WERI-Rb-1 (cell line): ENCODE results near the gene HEY2.
"Not testable (repeated sequence)": the region's sequence is repeated elsewhere in the genome, so short reads cannot be mapped to it uniquely, and the experiment has no call there.

Experiments used
- DNase-seq: peaks from one replicate; pipeline ENCODE4 v3.0.0-alpha.2; 2020
- H3K27ac ChIP-seq: fragments of 250-450 bp; sonication (Bioruptor Pico); 2 replicates; pipeline ENCODE4 v1.5.1; 2020; ENCODE audit warnings: mild to moderate bottlenecking, moderate library complexity
- H3K27me3 ChIP-seq: fragments of 250-450 bp; sonication (Bioruptor Pico); 2 replicates; pipeline ENCODE4 v1.5.1; 2021; ENCODE audit warnings: mild to moderate bottlenecking, low read depth, moderate library complexity; ENCODE audit not compliant: insufficient read depth, severe bottlenecking
- H3K36me3 ChIP-seq: fragments of 250-450 bp; sonication (Bioruptor Pico); 2 replicates; pipeline ENCODE4 v1.5.1; 2020; ENCODE audit warnings: mild to moderate bottlenecking, moderate library complexity
- H3K4me3 ChIP-seq: 2 replicates; pipeline ENCODE4 v1.5.1; 2011; ENCODE audit warnings: low read depth, mild to moderate bottlenecking, control low read depth, low read length
- H3K9me3 ChIP-seq: fragments of 250-450 bp; sonication (Bioruptor Pico); 2 replicates; pipeline ENCODE4 v1.5.1; 2021; ENCODE audit warnings: mild to moderate bottlenecking, moderate library complexity; ENCODE audit not compliant: severe bottlenecking
- TF ChIP-seq, protein P1 (sequence below): IDR thresholded peaks from 2 replicates; pipeline ENCODE4 v1.5.1; 2011; ENCODE audit warnings: low read depth, mild to moderate bottlenecking, control low read depth, inconsistent platforms, low read length

Gene HEY2

GRCh38 chr6:125797886-125798444, 48.5 kb downstream of the HEY2 start:
- Histone ChIP-seq H3K27ac (no peak overlapping the region), H3K36me3 (no peaks in the 10 kb centered on the region), H3K4me3 (no peak overlapping the region), H3K9me3 (no peaks in the 10 kb centered on the region), H3K27me3 (no peaks in the 10 kb centered on the region)
- DNase-seq, result no peak
- TF ChIP-seq, protein P1, sequence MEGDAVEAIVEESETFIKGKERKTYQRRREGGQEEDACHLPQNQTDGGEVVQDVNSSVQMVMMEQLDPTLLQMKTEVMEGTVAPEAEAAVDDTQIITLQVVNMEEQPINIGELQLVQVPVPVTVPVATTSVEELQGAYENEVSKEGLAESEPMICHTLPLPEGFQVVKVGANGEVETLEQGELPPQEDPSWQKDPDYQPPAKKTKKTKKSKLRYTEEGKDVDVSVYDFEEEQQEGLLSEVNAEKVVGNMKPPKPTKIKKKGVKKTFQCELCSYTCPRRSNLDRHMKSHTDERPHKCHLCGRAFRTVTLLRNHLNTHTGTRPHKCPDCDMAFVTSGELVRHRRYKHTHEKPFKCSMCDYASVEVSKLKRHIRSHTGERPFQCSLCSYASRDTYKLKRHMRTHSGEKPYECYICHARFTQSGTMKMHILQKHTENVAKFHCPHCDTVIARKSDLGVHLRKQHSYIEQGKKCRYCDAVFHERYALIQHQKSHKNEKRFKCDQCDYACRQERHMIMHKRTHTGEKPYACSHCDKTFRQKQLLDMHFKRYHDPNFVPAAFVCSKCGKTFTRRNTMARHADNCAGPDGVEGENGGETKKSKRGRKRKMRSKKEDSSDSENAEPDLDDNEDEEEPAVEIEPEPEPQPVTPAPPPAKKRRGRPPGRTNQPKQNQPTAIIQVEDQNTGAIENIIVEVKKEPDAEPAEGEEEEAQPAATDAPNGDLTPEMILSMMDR, result no peak

DNA sequence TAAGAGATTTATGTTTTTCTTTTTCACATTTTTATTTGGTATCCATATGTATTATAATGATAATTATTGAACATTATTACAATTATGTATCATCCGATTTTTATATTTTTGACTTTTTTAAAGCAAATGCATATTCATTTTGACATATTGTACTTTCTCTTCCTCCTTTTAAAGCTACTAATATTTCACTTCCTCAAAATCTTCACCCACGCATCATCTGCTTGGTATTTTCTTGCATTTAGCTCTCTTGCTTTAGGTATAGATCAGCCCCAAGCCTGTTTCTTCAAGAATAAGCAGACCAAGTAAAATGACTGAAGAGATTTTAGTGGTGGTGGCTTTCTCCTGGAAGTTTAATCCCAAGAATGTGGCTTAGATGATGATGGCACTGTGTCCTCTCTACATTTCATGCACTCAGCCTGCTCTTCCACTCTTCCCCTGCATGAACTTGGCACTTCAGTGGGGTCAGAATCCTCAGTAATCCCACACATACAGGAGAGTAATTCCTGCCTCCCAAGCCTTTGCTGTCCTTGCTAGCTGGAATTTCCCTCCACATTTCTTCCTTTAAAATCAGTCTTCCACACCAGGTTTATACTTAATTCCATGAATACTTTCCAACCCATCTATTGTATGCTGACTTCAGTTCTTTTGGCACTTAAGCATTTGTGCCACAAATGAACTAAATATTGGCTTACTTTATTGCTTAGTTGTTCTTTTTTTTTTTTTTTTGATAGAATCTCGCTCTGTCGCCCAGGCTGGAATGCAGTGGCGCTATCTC, 49.5 kb downstream of the HEY2 start:
- Histone ChIP-seq H3K4me3 (no peak overlapping the region), H3K9me3 (no peaks in the 10 kb centered on the region), H3K27ac (no peak overlapping the region), H3K27me3 (no peaks in the 10 kb centered on the region), H3K36me3 (no peaks in the 10 kb centered on the region)
- TF ChIP-seq, protein P1, result no peak
- no peak for DNase-seq

- Histone ChIP-seq H3K9me3 (no peaks in the 10 kb centered on the region), H3K27me3 (no peaks in the 10 kb centered on the region), H3K27ac (no peak overlapping the region), H3K36me3 (no peaks in the 10 kb centered on the region), H3K4me3 (no peak overlapping the region)
- TF ChIP-seq, protein P1, result no peak
- no peak for DNase-seq
These were observed 53.0 kb downstream of the HEY2 start for GRCh38 chr6:125802383-125802782.

- no peak overlapping the region for H3K4me3 ChIP-seq
- TF ChIP-seq, protein P1, result no peak
- DNase-seq, result no peak
- H3K36me3 ChIP-seq, result no peaks in the 10 kb centered on the region
- no peaks in the 10 kb centered on the region for H3K27me3 ChIP-seq
- H3K27ac ChIP-seq, result no peak overlapping the region
- H3K9me3 ChIP-seq, result no peaks in the 10 kb centered on the region
These were observed 53.5 kb downstream of the HEY2 start for GRCh38 chr6:125802943-125803377.

DNA sequence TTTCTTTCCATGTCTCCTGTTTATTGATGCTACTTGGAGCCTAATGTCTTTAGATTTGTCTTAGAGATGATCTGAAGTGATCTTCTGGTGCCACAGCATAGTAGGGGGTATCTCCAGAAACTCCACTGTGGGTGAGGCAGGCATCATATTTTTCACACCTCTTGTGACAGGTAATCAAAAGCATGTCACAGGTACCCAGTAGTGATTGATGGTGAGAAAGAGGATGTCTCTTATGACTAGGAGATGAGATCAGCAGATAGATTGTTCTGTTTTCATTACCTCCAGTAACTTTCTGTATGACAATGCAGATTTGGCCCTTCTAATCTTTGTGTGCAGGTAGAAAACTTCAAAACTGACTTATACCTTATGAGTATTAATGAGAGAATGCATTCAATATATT, 54.8 kb downstream of the HEY2 start:
- Histone ChIP-seq H3K27ac (no peak overlapping the region), H3K9me3 (no peaks in the 10 kb centered on the region), H3K27me3 (no peaks in the 10 kb centered on the region), H3K4me3 (no peak overlapping the region), H3K36me3 (no peaks in the 10 kb centered on the region)
- TF ChIP-seq, protein P1, result no peak
- DNase-seq, result no peak

- H3K9me3 ChIP-seq, H3K36me3 ChIP-seq, H3K27me3 ChIP-seq: not testable (repeated sequence)
These were observed 55.5 kb downstream of the HEY2 start for GRCh38 chr6:125804866-125805425.

More at GRCh38 chr6:125804866-125805425, 55.5 kb downstream of the HEY2 start:
- not testable (repeated sequence) for H3K4me3 ChIP-seq, DNase-seq, H3K27ac ChIP-seq
